Ramos (cell line): Measurements from ENCODE around the gene ATL3.
"Not testable (repeated sequence)": the region's sequence is repeated elsewhere in the genome, so short reads cannot be mapped to it uniquely, and the experiment has no call there.

ENCODE experiments used
- in situ Hi-C: fragments of 300-500 bp; cut with MboI; formaldehyde crosslinking; loops from one replicate; pipeline ENCODE4 v1.14.3; 2022; ENCODE audit warnings: low sequenced_read_pairs; ENCODE audit not compliant: unreplicated experiment

Gene ATL3

DNA sequence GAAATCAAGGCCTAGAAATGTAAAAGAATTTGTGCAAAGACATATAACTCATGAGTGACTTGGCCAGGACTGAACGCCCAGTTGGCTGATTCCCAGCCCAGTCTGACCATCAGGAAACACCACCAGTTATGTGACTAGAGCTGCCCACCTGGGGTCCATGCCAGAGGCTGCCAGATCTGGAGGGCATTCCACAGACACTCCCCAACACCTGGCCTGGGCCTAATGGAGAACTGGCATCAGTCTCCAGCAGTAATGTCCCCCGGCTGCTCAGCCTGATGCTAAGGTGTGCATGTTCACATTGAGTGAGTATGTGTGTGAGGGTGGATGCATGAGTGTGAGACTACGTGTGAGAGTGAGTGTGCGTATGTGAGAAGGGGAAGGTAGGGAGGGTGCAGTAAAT lies 72.6 kb downstream of the ATL3 start:
- in situ Hi-C loops = no loop called here

DNA sequence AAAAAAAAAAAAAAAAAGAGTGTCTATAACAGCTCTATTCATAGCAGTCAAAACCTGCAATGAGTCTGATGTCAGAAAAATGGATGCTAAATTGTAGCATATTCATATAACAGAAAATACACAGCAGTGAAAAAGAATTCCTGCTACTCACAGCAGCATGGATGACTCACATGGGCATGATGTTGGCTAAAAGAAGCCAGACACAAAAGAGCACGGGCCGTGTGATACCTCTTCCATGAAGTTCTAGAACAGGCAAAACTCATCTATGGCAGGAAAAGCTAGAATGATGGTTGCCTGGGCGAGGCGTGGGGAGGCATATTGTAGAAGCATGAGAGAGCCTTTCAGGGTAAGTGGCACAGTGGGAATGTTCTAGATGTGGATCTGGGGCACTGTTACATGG lies 75.9 kb downstream of the ATL3 start:
- in situ Hi-C loops = no loop called here

DNA sequence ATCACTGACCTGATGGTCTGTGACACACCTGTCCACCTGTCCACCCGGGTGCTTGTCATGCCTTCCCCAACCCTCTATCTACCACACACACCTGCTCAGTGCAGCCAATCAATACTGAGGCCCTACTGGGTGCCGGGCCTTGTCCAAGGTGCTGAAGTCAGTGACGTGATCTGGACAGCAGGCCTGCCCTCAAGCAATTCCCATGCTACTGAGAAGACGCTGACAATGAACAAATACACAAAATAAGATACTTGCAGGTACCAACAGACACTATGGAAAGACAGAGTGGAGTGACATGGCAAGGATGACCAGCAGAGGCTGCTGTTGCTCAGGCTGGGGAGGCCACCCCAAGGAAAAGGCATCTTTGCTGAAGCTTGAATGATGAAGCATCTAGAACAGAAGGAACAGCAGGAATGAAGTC lies 78.2 kb downstream of the ATL3 start:
- in situ Hi-C loops = no loop called here

DNA sequence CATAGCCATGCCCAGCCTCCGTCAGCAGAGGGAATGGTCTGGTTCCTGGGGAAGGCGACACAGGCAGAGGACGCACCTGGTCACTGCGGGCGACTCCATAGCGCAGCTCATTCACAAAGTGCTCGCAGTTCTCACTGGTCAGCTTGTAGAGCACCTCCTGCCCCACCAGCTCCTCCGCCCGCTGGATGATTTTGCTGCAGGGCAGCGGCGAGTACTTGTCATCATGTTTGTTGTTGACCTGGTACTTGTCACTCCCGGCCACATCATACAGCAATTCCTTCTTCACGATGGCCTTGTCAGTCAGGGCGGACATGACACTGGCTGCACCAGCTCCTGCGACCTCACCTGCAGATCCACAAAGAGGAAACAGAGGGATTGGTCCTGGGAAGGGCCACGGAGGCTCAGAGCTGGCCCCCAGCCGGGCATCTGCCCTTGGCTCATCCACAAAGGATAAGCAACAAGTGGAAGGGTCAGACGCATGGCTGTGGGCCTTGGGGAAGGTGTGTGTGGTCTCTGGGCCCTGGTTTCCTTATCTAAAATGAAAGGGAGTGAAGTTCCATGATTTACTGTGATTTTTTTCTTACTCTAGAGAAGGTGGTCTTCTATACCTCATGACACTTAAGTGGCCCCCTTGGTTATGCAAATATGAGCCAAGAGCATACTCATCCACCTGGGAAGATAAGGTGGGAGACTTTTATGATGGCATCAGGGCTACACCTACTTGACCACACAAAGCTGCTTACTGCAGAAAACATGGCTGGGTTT lies 81.0 kb downstream of the ATL3 start:
- in situ Hi-C loops = no loop called here

DNA sequence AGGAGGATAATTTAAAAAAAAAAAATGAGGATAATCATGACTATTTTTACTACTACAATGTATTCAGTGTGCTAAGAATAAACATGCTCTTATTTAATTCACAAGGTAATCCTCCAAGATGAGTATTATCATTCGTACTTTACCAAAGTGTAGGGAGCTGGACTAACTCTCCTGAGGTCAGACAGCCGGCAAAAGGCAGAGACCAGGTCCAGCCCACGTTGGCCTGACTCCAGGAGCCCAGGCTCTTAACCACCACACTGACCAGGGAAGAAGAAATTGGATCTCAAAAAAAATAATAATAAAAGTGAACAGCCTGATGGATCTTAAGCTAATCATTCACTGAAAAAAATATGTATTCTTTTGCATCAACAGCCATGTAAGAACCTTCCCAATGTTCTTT lies 82.2 kb downstream of the ATL3 start:
- in situ Hi-C loops = no loop called here

DNA sequence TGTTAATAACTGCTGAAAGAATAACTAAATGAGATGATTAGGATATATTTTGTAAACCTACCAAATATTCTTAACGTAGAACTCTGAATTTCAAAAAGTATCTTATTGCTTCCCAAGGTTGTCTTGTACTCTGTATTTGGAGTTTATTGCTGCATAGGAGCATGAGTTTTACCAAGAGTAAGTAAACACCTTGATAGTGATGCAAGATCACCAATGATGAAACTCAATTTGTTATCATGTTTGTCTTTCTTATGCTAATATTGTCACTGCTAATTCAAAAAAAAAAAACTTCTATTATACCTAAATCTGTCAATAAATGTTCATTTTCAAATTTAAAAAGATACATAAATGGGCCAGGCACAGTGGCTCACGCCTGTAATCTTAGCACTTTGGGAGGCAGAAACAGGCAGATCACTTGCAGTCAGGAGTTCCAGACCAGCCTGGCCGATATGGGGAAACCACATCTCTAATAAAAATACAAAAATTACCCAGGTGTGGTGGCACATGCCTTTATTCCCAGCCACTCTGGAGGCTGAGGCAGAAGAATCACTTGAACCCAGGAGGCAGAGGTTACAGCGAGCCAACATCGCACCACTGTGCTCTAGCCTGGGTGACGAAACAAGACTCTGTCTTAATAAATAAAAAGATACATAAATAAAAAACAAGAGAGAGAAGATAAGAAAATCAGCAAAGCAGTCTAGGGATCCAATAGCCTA lies 84.6 kb downstream of the ATL3 start:
- in situ Hi-C loops = no loop called here

DNA sequence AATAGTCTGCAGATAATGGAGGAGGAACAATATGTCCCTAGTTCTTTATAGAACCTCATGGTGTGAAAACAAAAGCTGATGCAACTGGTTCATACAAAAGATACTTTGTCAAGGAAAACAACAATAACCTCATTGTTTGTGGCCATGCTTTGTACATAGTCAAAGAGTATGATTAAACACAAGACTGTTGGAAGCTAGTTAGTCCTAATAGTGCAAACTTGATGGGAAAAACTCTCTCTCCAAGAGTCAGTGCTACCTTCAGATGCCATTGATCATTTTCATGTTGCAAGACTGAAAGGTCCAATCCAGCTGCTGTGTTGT lies 87.9 kb downstream of the ATL3 start:
- in situ Hi-C loops = no loop called here

DNA sequence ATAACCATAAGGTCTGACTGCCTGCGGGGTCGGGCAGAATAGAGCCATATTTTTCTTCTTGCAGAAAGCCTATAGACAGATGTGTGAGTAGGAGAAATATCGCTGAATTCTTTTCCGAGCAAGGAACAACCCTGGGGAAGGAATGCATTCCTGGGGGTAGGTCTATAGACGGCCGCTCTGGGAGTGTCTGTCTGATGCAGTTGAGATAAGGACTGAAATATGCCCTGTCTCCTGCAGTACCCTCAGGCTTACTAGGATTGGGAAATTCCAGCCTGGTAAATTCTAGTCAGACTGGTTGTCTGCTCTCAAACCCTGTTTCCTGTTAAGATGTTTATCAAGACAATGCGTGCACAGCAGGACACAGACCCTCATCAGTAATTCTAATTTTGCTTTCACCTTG lies 90.0 kb downstream of the ATL3 start:
- in situ Hi-C loops = not testable (repeated sequence)

DNA sequence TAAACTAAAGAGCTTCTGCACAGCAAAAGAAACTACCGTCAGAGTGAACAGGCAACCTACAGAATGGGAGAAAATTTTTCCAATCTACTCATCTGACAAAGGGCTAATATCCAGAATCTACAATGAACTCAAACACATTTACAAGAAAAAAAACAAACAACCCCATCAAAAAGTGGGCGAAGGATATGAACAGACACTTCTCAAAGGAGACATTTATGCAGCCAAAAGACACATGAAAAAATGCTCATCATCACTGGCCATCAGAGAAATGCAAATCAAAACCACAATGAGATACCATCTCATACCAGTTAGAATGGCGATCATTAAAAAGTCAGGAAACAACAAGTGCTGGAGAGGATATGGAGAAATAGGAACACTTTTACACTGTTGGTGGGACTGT lies 92.3 kb downstream of the ATL3 start:
- in situ Hi-C loops = not testable (repeated sequence)

DNA sequence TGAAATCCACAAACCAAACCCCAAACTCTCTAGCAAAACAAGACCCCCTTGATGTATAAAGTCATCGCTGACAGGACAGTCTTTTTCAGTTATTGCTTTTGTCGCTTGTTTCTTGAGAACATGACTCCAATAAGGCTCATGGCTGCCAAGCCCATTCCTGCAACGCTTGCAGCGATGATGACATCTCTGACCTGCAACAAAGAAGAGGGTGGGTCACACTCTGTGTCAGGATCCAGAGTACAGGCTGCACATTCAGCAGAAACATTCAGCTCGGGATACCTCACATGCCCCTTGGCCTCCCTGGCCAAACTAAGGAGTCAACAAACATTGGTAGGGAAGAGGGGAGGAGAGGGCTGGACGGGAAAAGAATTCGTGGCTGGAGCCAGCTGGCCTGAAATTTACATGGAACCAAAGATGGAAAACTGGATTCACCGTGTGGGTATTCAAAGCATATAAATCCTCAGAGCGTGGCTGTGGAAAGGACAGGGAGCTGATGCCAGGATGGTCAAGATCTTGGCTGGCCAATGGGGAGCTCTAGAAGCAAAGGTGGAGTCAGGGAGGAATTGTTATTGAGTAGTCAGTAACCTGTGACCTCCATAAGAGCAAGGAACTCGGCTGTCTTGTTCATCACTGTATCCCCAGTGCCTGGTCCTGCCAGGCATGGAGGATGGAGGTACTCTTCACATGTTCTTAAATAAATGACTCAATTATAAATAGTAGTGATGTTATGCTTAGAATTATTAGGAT lies 96.1 kb downstream of the ATL3 start:
- in situ Hi-C loops = no loop called here
